ENCODE results near the gene SSR1.
A peak's percentile ranks its signal among the peaks of the same experiment; 100 is the strongest.
"Not testable (repeated sequence)": the region's sequence is repeated elsewhere in the genome, so short reads cannot be mapped to it uniquely, and the experiment has no call there.

The SSR1 gene

GRCh38 chr6:7328243-7328642 is 15.2 kb upstream of the SSR1 start:
- Histone ChIP-seq H3K36me3 (ENCODE audit: control insufficient read depth, low read length) (no peaks in the 10 kb centered on the region), H3K27ac (ENCODE audit: low read depth, low read length) (no peak overlapping the region), H3F3A (ENCODE audit: control insufficient read depth, insufficient read depth) (no peaks in the 10 kb centered on the region), H3K79me2 (ENCODE audit: control insufficient read depth, low read length) (no peaks in the 10 kb centered on the region), H3K27me3 (ENCODE audit: control insufficient read depth, low read length) (peaks cover 5% of the 10 kb centered on the region; the same call in 1 of the 2 replicates), H3K4me1 (ENCODE audit: control insufficient read depth, low read length) (peaks cover 16% of the 10 kb centered on the region), H3K4me2 (ENCODE audit: low read length) (no peak overlapping the region), H3K9me2 (replicated peaks; ENCODE audit: control insufficient read depth, low read length) (no peaks in the 10 kb centered on the region), H4K20me1 (ENCODE audit: control insufficient read depth, insufficient read depth, low read depth, low read length) (no peaks in the 10 kb centered on the region), H3K4me3 (ENCODE audit: low read length) (no peak overlapping the region), H3K9me3 (ENCODE audit: control insufficient read depth, insufficient read depth, low read length) (no peaks in the 10 kb centered on the region)
- no peak for TF ChIP-seq EZH2phosphoT487 (IDR thresholded peaks at IDR 0.05; ENCODE audit: borderline replicate concordance, low read length)
- no peak for TF ChIP-seq CTCF (IDR thresholded peaks at IDR 0.05; ENCODE audit: low read depth, low read length, poor library complexity, severe bottlenecking)

- no peak overlapping the region for H3K4me3 ChIP-seq (ENCODE audit: low read length)
- H3K79me2 ChIP-seq (ENCODE audit: control insufficient read depth, low read length), result no peaks in the 10 kb centered on the region
- H3K4me2 ChIP-seq (ENCODE audit: low read length), result no peak overlapping the region
- H3K9me2 ChIP-seq (replicated peaks; ENCODE audit: control insufficient read depth, low read length), result no peaks in the 10 kb centered on the region
- H3K36me3 ChIP-seq (ENCODE audit: control insufficient read depth, low read length), result no peaks in the 10 kb centered on the region
- no peaks in the 10 kb centered on the region for H4K20me1 ChIP-seq (ENCODE audit: control insufficient read depth, insufficient read depth, low read depth, low read length)
- H3K9me3 ChIP-seq (ENCODE audit: control insufficient read depth, insufficient read depth, low read length), result no peaks in the 10 kb centered on the region
- no peaks in the 10 kb centered on the region for H3K27me3 ChIP-seq (ENCODE audit: control insufficient read depth, low read length)
- TF ChIP-seq CTCF (IDR thresholded peaks at IDR 0.05; ENCODE audit: low read depth, low read length, poor library complexity, severe bottlenecking), result no peak
- TF ChIP-seq EZH2phosphoT487 (IDR thresholded peaks at IDR 0.05; ENCODE audit: borderline replicate concordance, low read length), result no peak
- no peaks in the 10 kb centered on the region for H3F3A ChIP-seq (ENCODE audit: control insufficient read depth, insufficient read depth)
- no peak overlapping the region for H3K27ac ChIP-seq (ENCODE audit: low read depth, low read length)
- H3K4me1 ChIP-seq (ENCODE audit: control insufficient read depth, low read length), result peaks cover 16% of the 10 kb centered on the region
Observed at GRCh38 chr6:7325750-7326149, 12.8 kb upstream of the SSR1 start.

- Histone ChIP-seq H3K4me1 (ENCODE audit: control insufficient read depth, low read length) (peaks cover 16% of the 10 kb centered on the region), H3F3A (ENCODE audit: control insufficient read depth, insufficient read depth) (no peaks in the 10 kb centered on the region), H3K4me2 (ENCODE audit: low read length) (peak overlapping the region; percentile 15; the same call in 1 of the 2 replicates), H3K9me2 (replicated peaks; ENCODE audit: control insufficient read depth, low read length) (no peaks in the 10 kb centered on the region), H3K36me3 (ENCODE audit: control insufficient read depth, low read length) (no peaks in the 10 kb centered on the region), H4K20me1 (ENCODE audit: control insufficient read depth, insufficient read depth, low read depth, low read length) (no peaks in the 10 kb centered on the region), H3K4me3 (ENCODE audit: low read length) (no peak overlapping the region), H3K27me3 (ENCODE audit: control insufficient read depth, low read length) (no peaks in the 10 kb centered on the region), H3K79me2 (ENCODE audit: control insufficient read depth, low read length) (no peaks in the 10 kb centered on the region), H3K27ac (ENCODE audit: low read depth, low read length) (no peak overlapping the region), H3K9me3 (ENCODE audit: control insufficient read depth, insufficient read depth, low read length) (no peaks in the 10 kb centered on the region)
- TF ChIP-seq CTCF (IDR thresholded peaks at IDR 0.05; ENCODE audit: low read depth, low read length, poor library complexity, severe bottlenecking) (no peak), EZH2phosphoT487 (IDR thresholded peaks at IDR 0.05; ENCODE audit: borderline replicate concordance, low read length) (no peak)
Observed at GRCh38 chr6:7324520-7324919, 11.5 kb upstream of the SSR1 start.

- no peak overlapping the region for H3K4me2 ChIP-seq (ENCODE audit: low read length)
- H3K9me3 ChIP-seq (ENCODE audit: control insufficient read depth, insufficient read depth, low read length), result no peaks in the 10 kb centered on the region
- no peak overlapping the region for H3K27ac ChIP-seq (ENCODE audit: low read depth, low read length)
- H4K20me1 ChIP-seq (ENCODE audit: control insufficient read depth, insufficient read depth, low read depth, low read length), result no peaks in the 10 kb centered on the region
- H3K36me3 ChIP-seq (ENCODE audit: control insufficient read depth, low read length), result no peaks in the 10 kb centered on the region
- TF ChIP-seq EZH2phosphoT487 (IDR thresholded peaks at IDR 0.05; ENCODE audit: borderline replicate concordance, low read length) (no peak), CTCF (IDR thresholded peaks at IDR 0.05; ENCODE audit: low read depth, low read length, poor library complexity, severe bottlenecking) (no peak)
- H3K4me1 ChIP-seq (ENCODE audit: control insufficient read depth, low read length), result peaks cover 16% of the 10 kb centered on the region
- no peaks in the 10 kb centered on the region for H3K27me3 ChIP-seq (ENCODE audit: control insufficient read depth, low read length)
- no peaks in the 10 kb centered on the region for H3K79me2 ChIP-seq (ENCODE audit: control insufficient read depth, low read length)
- H3K9me2 ChIP-seq (replicated peaks; ENCODE audit: control insufficient read depth, low read length), result no peaks in the 10 kb centered on the region
- no peak overlapping the region for H3K4me3 ChIP-seq (ENCODE audit: low read length)
- no peaks in the 10 kb centered on the region for H3F3A ChIP-seq (ENCODE audit: control insufficient read depth, insufficient read depth)
Observed at GRCh38 chr6:7323074-7323473, 10.1 kb upstream of the SSR1 start.

- H3K27me3 ChIP-seq (ENCODE audit: control insufficient read depth, low read length); H3K36me3 ChIP-seq (ENCODE audit: control insufficient read depth, low read length); H3K79me2 ChIP-seq (ENCODE audit: control insufficient read depth, low read length); H3F3A ChIP-seq (ENCODE audit: control insufficient read depth, insufficient read depth); H3K9me3 ChIP-seq (ENCODE audit: control insufficient read depth, insufficient read depth, low read length); H3K4me2 ChIP-seq (ENCODE audit: low read length); H3K27ac ChIP-seq (ENCODE audit: low read depth, low read length); H3K9me2 ChIP-seq (replicated peaks; ENCODE audit: control insufficient read depth, low read length); H4K20me1 ChIP-seq (ENCODE audit: control insufficient read depth, insufficient read depth, low read depth, low read length); H3K4me3 ChIP-seq (ENCODE audit: low read length): not testable (repeated sequence)
- peaks cover 16% of the 10 kb centered on the region for H3K4me1 ChIP-seq (ENCODE audit: control insufficient read depth, low read length)
Observed at GRCh38 chr6:7321866-7322265, 8.9 kb upstream of the SSR1 start.

Measured in DOHH2 (cell line).